Astrocyte (in vitro differentiated cells and primary cell): Measurements from ENCODE around the gene LYZL4.

ENCODE experiments used
- EZH2 ChIP-seq: IDR thresholded peaks from 2 replicates; pipeline ENCODE4 v1.6.1; 2012; ENCODE audit warnings: mild to moderate bottlenecking, low read length, inconsistent platforms; ENCODE audit not compliant: insufficient read depth
- TF ChIP-seq, protein P1 (sequence below): IDR thresholded peaks from 2 replicates; pipeline ENCODE4 v1.5.1; 2011; ENCODE audit warnings: low read depth, mild to moderate bottlenecking, inconsistent platforms, low read length, moderate library complexity; ENCODE audit not compliant: insufficient read depth

DNA sequence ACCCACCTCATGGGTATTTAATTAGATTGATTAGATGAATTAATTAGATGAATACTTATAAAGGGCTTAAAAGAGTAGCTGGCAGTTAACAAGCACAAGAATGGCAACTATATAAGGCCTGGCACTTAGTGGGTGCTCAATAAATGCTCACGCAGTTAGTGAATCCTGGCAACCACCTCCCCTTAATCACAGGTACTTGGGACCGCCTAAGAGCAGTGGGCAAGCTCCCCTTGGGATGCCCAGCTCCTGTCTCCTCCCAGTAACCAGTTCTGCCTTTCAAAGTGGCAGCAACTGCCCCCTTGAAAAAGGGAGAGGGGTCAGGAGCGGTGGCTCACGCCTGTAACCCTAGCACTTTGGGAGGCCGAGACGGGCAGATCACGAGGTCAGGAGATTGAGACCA is 4.6 kb downstream of the LYZL4 start:
- TF ChIP-seq, protein P1, sequence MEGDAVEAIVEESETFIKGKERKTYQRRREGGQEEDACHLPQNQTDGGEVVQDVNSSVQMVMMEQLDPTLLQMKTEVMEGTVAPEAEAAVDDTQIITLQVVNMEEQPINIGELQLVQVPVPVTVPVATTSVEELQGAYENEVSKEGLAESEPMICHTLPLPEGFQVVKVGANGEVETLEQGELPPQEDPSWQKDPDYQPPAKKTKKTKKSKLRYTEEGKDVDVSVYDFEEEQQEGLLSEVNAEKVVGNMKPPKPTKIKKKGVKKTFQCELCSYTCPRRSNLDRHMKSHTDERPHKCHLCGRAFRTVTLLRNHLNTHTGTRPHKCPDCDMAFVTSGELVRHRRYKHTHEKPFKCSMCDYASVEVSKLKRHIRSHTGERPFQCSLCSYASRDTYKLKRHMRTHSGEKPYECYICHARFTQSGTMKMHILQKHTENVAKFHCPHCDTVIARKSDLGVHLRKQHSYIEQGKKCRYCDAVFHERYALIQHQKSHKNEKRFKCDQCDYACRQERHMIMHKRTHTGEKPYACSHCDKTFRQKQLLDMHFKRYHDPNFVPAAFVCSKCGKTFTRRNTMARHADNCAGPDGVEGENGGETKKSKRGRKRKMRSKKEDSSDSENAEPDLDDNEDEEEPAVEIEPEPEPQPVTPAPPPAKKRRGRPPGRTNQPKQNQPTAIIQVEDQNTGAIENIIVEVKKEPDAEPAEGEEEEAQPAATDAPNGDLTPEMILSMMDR: no peak
- TF ChIP-seq EZH2: no peak
